GM13977 (cell line): Measurements from ENCODE around the gene KRTAP29-1.
"Not testable (repeated sequence)": the region's sequence is repeated elsewhere in the genome, so short reads cannot be mapped to it uniquely, and the experiment has no call there.

Experiments
- DNase-seq: peaks from one replicate; pipeline ENCODE4 v3.0.0; 2012; ENCODE audit warnings: low spot score
- CTCF ChIP-seq: IDR thresholded peaks from 2 replicates; pipeline ENCODE4 v1.5.1; 2012; ENCODE audit warnings: mild to moderate bottlenecking, control low read depth; ENCODE audit not compliant: insufficient read depth; ENCODE audit errors: extremely low read depth, missing control alignments
- in situ Hi-C: fragments of 300-500 bp; cut with MboI; formaldehyde crosslinking; loops from one replicate; pipeline ENCODE4 v1.12.0; 2022; ENCODE audit warnings: low sequenced_read_pairs, low pct_unique_long_range_greater_than_20kb, mixed read lengths, inconsistent platforms; ENCODE audit not compliant: unreplicated experiment

KRTAP29-1 gene

GRCh38 chr17:41301916-41302901 is at the start of gene KRTAP29-1:
Gene KRTAP29-1, minus strand, starts transcription at chr17:41302851. Its CDS starts 0 bp downstream, at chr17:41302851.
- in situ Hi-C loops: no loop called here
- TF ChIP-seq CTCF: no peak
- no peak for DNase-seq

- in situ Hi-C loops: no loop called here
- DNase-seq: no peak
- TF ChIP-seq CTCF: no peak
Observed at GRCh38 chr17:41351177-41351576, 48.5 kb upstream of the KRTAP29-1 start.

GRCh38 chr17:41350381-41350878 is 47.8 kb upstream of the KRTAP29-1 start, which contains the start of gene KRT33A:
Gene KRT33A, minus strand, starts transcription at chr17:41350828. Its CDS starts 61 bp downstream, at chr17:41350767.
- DNase-seq, in situ Hi-C loops: not testable (repeated sequence)

GRCh38 chr17:41347869-41348760 is 45.5 kb upstream of the KRTAP29-1 start:
- in situ Hi-C loops: no loop called here
- no peak for TF ChIP-seq CTCF
- DNase-seq: no peak

- in situ Hi-C loops, DNase-seq: not testable (repeated sequence)
Observed at GRCh38 chr17:41346421-41346820, 43.8 kb upstream of the KRTAP29-1 start.

GRCh38 chr17:41345992-41346391 is 43.3 kb upstream of the KRTAP29-1 start:
- in situ Hi-C loops: no loop called here
- TF ChIP-seq CTCF: no peak
- DNase-seq: no peak

GRCh38 chr17:41343029-41343428 is 40.4 kb upstream of the KRTAP29-1 start:
- in situ Hi-C loops: no loop called here
- DNase-seq: no peak
- TF ChIP-seq CTCF: no peak
